Stomach (tissue), 9 donors: Measurements from ENCODE around the gene TP53TG5. TPM values are rescaled to one million over a fixed set of nuclear protein-coding genes. Genes with fewer than 3 reads are reported as not detected.

Experiments
- DNase-seq, 2 donors: peaks; one replicate each; pipeline versions ENCODE4 v3.0.0 to v3.0.0-alpha.2; 2013 to 2019
- H3K27ac ChIP-seq, 5 donors: fragments of 200-600 bp in 4 of 5; sonication (generic) in 4 of 5; one replicate each; pipeline ENCODE4 v1.5.1; 2013 to 2019; ENCODE audit warnings: mild to moderate bottlenecking in 1 of 5, moderate library complexity in 1 of 5
- H3K27me3 ChIP-seq, 3 donors: fragments of 200-600 bp; sonication (generic); one replicate each; pipeline ENCODE4 v1.5.1; 2017 to 2019; ENCODE audit warnings: mixed run types in 1 of 3
- H3K36me3 ChIP-seq, 4 donors: fragments of 200-600 bp; sonication (generic); 1 replicate in 3 of 4; 2 replicates in 1 of 4; pipeline ENCODE4 v1.5.1; 2016 to 2019
- H3K4me1 ChIP-seq, 4 donors: fragments of 200-600 bp; sonication (generic); one replicate each; pipeline ENCODE4 v1.5.1; 2016 to 2019
- H3K4me3 ChIP-seq, 4 donors: fragments of 200-600 bp; sonication (generic) in 3 of 4; one replicate each; pipeline ENCODE4 v1.5.1; 2016 to 2019; ENCODE audit warnings: mild to moderate bottlenecking in 1 of 4
- H3K9me3 ChIP-seq, 4 donors: fragments of 200-600 bp; sonication (generic); one replicate each; pipeline ENCODE4 v1.5.1; 2016 to 2019
- CTCF ChIP-seq, 7 experiments: fragments of 450-650 bp in 4 of 7; fragments of 200-600 bp in 3 of 7; sonication (generic) in 3 of 7; IDR thresholded peaks; one replicate each; pipeline ENCODE4 v1.5.1; 2016 to 2019; ENCODE audit warnings: antibody characterized with exemption in 7 of 7, control low read depth in 2 of 7, mild to moderate bottlenecking in 1 of 7
- EP300 ChIP-seq: sonication (generic); formaldehyde crosslinking; IDR thresholded peaks from one replicate; pipeline ENCODE4 v1.6.1; 2017; ENCODE audit warnings: antibody characterized with exemption
- POLR2A ChIP-seq, 4 donors: fragments of 450-650 bp; IDR thresholded peaks; one replicate each; pipeline ENCODE4 v1.6.1; 2016; ENCODE audit warnings: antibody characterized with exemption in 4 of 4, control low read depth in 2 of 4, mild to moderate bottlenecking in 1 of 4, moderate library complexity in 1 of 4
- POLR2AphosphoS5 ChIP-seq, 3 donors: sonication (generic); formaldehyde crosslinking; IDR thresholded peaks; one replicate each; pipeline ENCODE4 v1.6.1; 2016; ENCODE audit warnings: antibody characterized with exemption in 3 of 3
- WGBS, 5 donors: extraction: QIAGEN DNeasy Blood & Tissue Kit in 3 of 5; methylation state at CpG; one replicate each; pipeline versions ENCODE4 v1.1.5 to v1.1.7; 2013 to 2018; 5-methylcytosine and 5-hydroxymethylcytosine counted together
- intact Hi-C: fragments of 100-400 bp; cut with DNase I; formaldehyde crosslinking; loops from one replicate; pipeline ENCODE4 v1.15.1; 2023; ENCODE audit warnings: low total_unique reads
- polyA plus RNA-seq, 3 donors: library from polyadenylated mRNA; stranded (reverse); fragments of 200-250 nt; gene quantifications; one replicate each; pipeline ENCODE4 v1.2.3, GENCODE V29; 2013
- total RNA-seq, 5 donors: library from RNA; depleted of rRNA; stranded (reverse); fragments of >200 nt; gene quantifications; one replicate each; pipeline versions ENCODE4 v1.1.0 to v1.2.3, GENCODE V29; 2014 to 2016
- donor health status: healthy with polysubstance abuse.
- donor health status: Bipolar disorder and iron deficiency.
- donor health status: healthy.

The TP53TG5 gene
- total and polyA plus RNA-seq, 8 donors = 0.12 to 0.33 TPM; not detected in 6

- no peak for DNase-seq
- H3K9me3 ChIP-seq = no peaks in the 10 kb centered on the region
- H3K27ac ChIP-seq = no peak overlapping the region
- H3K4me3 ChIP-seq = no peak overlapping the region
- no peak for TF ChIP-seq POLR2AphosphoS5 (IDR thresholded peaks at IDR 0.05)
- TF ChIP-seq CTCF (IDR thresholded peaks at IDR 0.05) = no peak
- no peak for TF ChIP-seq POLR2A (IDR thresholded peaks at IDR 0.05)
- no peak for TF ChIP-seq EP300
- 88 to 95% (median 93%) methylated on average over 11 of the region's 11 CpGs for WGBS, 5 donors
- H3K36me3 ChIP-seq = peaks cover 23 to 43% (median 40%) of the 10 kb centered on the region in 4 donors
- intact Hi-C loops = loop anchor here (5.0 kb wide), 1 partner anchor 56 kb away; no protein-coding TSS in a partner anchor
- H3K27me3 ChIP-seq = no peaks in the 10 kb centered on the region
- H3K4me1 ChIP-seq = peaks cover 12 to 51% (median 30%) of the 10 kb centered on the region in 4 donors
Observed at GRCh38 chr20:45366631-45367030, 11.5 kb downstream of the TP53TG5 start.

GRCh38 chr20:45366192-45366591, 11.9 kb downstream of the TP53TG5 start:
- no peak overlapping the region for H3K4me3 ChIP-seq
- H3K4me1 ChIP-seq = peaks cover 12 to 54% (median 31%) of the 10 kb centered on the region in 4 donors
- H3K9me3 ChIP-seq = no peaks in the 10 kb centered on the region
- no peak overlapping the region for H3K27ac ChIP-seq
- peaks cover 23 to 43% (median 40%) of the 10 kb centered on the region in 4 donors for H3K36me3 ChIP-seq
- no peak for DNase-seq
- 88 to 97% (median 95%) methylated on average over 1 of the region's 1 CpG for WGBS, 5 donors
- TF ChIP-seq POLR2AphosphoS5 (IDR thresholded peaks at IDR 0.05) = no peak
- TF ChIP-seq CTCF (IDR thresholded peaks at IDR 0.05) = no peak
- no peak for TF ChIP-seq EP300
- TF ChIP-seq POLR2A (IDR thresholded peaks at IDR 0.05) = no peak
- H3K27me3 ChIP-seq = no peaks in the 10 kb centered on the region
- intact Hi-C loops = loop anchor here (5.0 kb wide), 1 partner anchor 56 kb away; no protein-coding TSS in a partner anchor

- no peaks in the 10 kb centered on the region for H3K27me3 ChIP-seq
- TF ChIP-seq CTCF (IDR thresholded peaks at IDR 0.05) (no peak), EP300 (no peak), POLR2AphosphoS5 (IDR thresholded peaks at IDR 0.05) (no peak), POLR2A (IDR thresholded peaks at IDR 0.05) (no peak)
- WGBS, 5 donors = 88 to 92% (median 89%) methylated on average over 5 of the region's 5 CpGs
Observed at GRCh38 chr20:45365444-45365970, 12.6 kb downstream of the TP53TG5 start.

GRCh38 chr20:45363611-45364492, 14.3 kb downstream of the TP53TG5 start:
- Histone ChIP-seq H3K9me3 (no peaks in the 10 kb centered on the region), H3K27me3 (no peaks in the 10 kb centered on the region), H3K4me3 (peak overlapping the region; percentile 66 to 83 (median 80)), H3K4me1 (peaks cover 35 to 73% (median 51%) of the 10 kb centered on the region in 4 donors), H3K36me3 (peaks cover 23 to 43% (median 40%) of the 10 kb centered on the region in 4 donors), H3K27ac (peak overlapping the region; percentile 91 to 98 (median 97))
- intact Hi-C loops = no loop called here
- 17 to 18% (median 17%) methylated on average over 20 to 23 of the region's 23 CpGs for WGBS, 5 donors
- DNase-seq = no peak
- no peak for TF ChIP-seq POLR2A (IDR thresholded peaks at IDR 0.05)
- TF ChIP-seq POLR2AphosphoS5 (IDR thresholded peaks at IDR 0.05) = no peak
- TF ChIP-seq CTCF (IDR thresholded peaks at IDR 0.05) = no peak
- no peak for TF ChIP-seq EP300

More at GRCh38 chr20:45365444-45365970, 12.6 kb downstream of the TP53TG5 start:
- peak overlapping the region in 1 of 5 donors; percentile 42 for H3K27ac ChIP-seq
- H3K4me3 ChIP-seq = no peak overlapping the region
- no peaks in the 10 kb centered on the region for H3K9me3 ChIP-seq
- peaks cover 23 to 43% (median 40%) of the 10 kb centered on the region in 4 donors for H3K36me3 ChIP-seq
- intact Hi-C loops = loop anchor here (5.0 kb wide), 1 partner anchor 57 kb away; no protein-coding TSS in a partner anchor
- H3K4me1 ChIP-seq = peaks cover 18 to 60% (median 37%) of the 10 kb centered on the region in 4 donors
- DNase-seq = no peak
